HCEC 1CT (cell line): ENCODE measurements around the gene MT1H.

Source experiments
- DNase-seq: peaks from one replicate; pipeline ENCODE4 v3.0.0-alpha.2; 2017

Gene MT1H

GRCh38 chr16:56636616-56637413 is 32.8 kb upstream of the MT1H start:
- DNase-seq: no peak

DNA sequence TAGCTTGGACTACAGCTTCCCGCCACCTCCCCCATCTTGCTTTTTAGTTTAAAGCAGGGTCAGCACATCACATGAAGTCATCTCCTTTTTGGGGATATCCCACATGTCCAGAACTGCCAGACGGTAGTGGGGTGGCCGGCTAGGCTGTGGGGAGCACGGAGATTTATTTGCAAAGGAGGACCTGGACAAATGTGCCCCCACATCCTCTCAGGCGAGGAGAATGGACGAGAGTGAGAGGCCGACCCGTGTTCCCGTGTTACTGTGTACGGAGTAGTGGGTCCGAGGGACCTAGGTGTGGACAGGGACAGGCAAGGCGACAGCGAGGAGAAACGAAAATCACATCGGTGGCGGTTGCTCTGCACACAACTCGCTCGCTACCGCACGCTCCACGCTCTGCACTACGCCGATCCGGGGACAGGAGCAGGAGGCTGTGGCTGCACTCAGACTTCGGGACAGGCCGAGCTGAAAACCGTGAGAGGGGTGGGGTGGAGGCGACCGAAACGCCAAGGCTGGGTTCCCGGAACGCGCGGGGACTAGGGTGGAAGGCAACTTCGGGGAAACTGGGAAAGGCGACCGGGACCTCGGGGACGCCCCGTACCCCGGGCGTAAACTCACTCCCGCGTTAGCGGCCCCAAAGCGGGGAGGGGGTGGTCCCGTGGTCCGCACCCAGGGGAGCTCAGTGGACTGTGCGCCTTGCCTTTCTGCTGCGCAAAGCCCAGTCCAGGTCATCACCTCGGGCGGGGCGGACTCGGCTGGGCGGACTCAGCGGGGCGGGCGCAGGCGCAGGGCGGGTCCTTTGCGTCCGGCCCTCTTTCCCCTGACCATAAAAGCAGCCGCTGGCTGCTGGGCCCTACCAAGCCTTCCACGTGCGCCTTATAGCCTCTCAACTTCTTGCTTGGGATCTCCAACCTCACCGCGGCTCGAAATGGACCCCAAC is 31.5 kb upstream of the MT1H start, which contains the start of gene MT1A:
MT1A (plus strand) TSS at position 853 of the 937 bp plus-strand sequence; CDS start at position 926, 73 bp downstream.
- peak; percentile 17 for DNase-seq

GRCh38 chr16:56639045-56639444 is 30.6 kb upstream of the MT1H start:
- no peak for DNase-seq

- DNase-seq: no peak
These were observed 29.5 kb upstream of the MT1H start for GRCh38 chr16:56640076-56640475.

- DNase-seq: no peak
These were observed 28.4 kb upstream of the MT1H start for GRCh38 chr16:56641166-56641565.

- DNase-seq: peak; percentile 46
These were observed 26.4 kb upstream of the MT1H start for GRCh38 chr16:56643080-56643778.

GRCh38 chr16:56643833-56644232 is 25.8 kb upstream of the MT1H start:
- no peak for DNase-seq

GRCh38 chr16:56645311-56645710 is 24.3 kb upstream of the MT1H start:
- no peak for DNase-seq

GRCh38 chr16:56645838-56646237 is 23.8 kb upstream of the MT1H start:
- DNase-seq: no peak

GRCh38 chr16:56647641-56648431 is 21.8 kb upstream of the MT1H start:
- DNase-seq: no peak

DNA sequence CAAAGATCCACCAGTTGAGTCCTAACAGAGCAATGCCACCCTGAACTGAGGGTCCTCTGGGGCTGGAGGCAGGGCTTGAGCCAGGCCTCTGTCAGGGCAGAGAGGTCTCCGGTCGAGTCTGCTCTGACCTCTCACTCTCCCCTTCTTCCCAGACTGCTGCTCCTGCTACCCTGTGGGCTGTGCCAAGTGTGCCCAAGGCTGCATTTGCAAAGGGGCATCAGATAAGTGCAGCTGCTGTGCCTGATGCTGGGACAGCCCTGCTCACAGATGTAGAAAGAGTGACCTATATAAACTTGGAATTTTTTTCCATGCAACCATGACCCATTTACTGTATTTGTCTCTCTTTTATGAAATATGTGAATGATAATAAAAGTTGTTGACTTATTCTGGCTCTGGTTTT is 20.3 kb upstream of the MT1H start:
- DNase-seq: no peak

DNA sequence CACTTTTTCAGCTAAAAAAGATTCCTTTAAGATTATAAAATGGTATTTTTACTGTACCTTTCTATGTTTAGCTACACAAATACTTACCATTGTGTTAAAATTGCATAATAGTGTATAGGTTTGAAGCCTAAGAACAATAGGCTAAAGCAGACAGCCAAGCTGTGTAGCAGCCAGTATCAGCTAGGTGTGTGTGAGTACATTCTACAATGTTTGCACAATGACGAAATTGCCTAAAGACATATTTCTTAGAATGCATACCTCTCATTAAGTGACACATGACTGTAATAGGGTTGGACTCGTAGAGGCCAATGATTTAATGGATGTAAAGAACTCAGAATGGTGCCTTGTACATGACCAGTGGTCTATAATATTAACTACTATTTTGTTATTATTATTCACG is 19.8 kb upstream of the MT1H start:
- DNase-seq: no peak

- no peak for DNase-seq
These were observed 18.0 kb upstream of the MT1H start, which contains the start of gene MT1B for GRCh38 chr16:56651586-56651985. MT1B (plus strand) TSS chr16:56651886; CDS start chr16:56651954, 68 bp downstream.

- no peak for DNase-seq
These were observed 17.0 kb upstream of the MT1H start for GRCh38 chr16:56652600-56652999.

DNA sequence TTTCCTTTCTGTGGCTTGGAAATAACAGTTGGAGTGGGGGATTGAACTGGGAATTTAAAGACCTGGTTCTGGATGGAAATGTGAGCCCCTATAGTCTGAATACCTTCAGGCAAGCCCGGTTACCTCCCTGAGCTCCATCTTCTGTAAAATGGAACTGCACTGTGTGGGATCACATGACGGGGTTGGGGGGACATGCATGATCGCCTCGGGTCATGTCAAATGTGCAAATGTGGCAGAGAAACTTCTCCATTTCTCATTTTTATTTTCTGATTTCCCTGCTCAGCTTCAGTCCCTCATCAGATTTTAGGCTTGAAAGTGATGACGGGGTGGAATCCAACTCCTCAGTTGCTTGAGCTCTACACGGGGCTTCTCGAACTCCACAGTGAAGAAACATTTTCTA is 16.4 kb upstream of the MT1H start:
- no peak for DNase-seq

- no peak for DNase-seq
These were observed 11.9 kb upstream of the MT1H start, which contains the start of gene MT1F for GRCh38 chr16:56657555-56658326. MT1F (plus strand) TSS chr16:56657959; CDS start chr16:56658059, 100 bp downstream.

DNA sequence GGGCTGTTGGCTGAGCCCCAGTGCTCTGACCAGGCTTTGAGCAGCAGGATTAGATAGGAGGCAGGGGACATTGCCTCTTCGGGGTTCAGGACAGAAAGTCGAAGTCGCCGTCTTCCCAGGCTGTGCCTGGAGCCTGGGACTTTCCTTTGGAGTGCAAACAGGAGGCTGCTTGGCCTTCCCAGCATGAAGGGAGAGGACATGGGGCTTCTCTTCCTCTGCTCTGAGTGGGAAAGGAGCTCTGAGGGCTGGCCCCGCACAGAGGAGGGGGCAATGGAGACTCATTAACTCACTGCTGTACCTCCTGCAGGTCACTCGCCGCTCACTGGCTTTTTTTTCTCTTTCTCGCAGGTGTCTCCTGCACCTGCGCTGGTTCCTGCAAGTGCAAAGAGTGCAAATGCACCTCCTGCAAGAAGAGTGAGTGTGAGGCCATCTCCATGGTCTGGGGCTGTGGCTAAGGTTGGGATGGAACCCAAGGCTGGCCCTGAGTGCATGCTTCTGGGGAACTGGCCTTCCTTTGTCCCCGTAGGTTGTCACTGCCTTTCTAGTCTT is 11.2 kb upstream of the MT1H start:
- DNase-seq: no peak

GRCh38 chr16:56662357-56663354 is 7.0 kb upstream of the MT1H start:
- no peak for DNase-seq

DNA sequence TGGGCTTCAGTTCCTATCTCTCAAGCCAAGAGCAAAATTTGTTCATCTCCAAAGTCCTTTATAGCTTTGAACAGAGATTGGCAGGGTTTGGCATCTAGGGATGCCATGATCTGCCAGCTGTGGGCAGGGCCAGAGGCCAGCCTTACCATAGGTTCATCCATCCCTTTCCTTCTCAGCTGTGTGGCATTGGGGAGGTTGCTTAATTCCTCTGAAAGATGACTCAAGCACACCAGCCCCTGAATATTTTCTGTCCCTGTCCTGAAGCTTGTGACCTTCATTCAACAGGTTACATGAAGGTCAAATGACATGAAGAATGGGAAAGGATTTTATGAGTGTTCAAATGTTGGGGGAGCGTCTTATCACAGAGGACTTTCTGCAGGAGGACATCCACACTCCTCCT is 5.1 kb upstream of the MT1H start:
- DNase-seq: no peak
